ENCODE data around the gene ADI1.

ADI1 gene

DNA sequence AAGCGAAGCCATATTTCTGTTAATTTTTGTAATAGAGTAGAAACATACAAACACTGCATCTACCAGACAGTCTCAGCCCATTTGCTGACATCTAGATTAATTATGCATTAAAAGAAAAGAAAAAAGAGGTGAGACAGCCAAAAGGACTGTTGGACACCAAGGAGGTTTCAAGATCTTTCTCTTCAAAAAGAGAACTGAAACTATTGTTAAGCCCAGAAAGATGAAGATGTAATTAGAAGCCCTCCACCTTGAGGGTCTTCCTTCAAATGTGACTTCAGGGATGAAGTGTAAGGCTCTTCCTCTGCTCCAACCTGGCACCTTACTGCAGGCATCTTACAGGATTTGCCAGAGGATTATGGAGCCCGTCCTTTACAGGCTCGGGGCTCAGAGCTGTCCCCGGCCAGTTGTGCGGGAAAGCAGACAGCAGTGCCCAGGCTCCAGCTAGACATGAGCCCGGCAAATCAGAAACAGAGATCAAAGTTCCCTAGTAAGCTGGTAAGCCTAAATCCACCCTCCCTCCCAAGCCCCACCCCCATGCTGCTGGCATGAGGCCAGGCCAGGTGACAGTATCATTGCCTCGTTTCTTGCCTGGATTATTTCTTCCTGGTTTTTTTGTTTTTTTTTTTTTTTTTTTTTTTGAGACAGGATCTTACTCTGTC lies 38.9 kb downstream of the ADI1 start:
- no peak for DNase-seq (ENCODE audit: low read depth)

- no peak for DNase-seq (ENCODE audit: low read depth)
Observed at GRCh38 chr2:3479430-3480320, 39.7 kb downstream of the ADI1 start.

- no peak for DNase-seq (ENCODE audit: low read depth)
Observed at GRCh38 chr2:3478846-3479385, 40.4 kb downstream of the ADI1 start.

DNA sequence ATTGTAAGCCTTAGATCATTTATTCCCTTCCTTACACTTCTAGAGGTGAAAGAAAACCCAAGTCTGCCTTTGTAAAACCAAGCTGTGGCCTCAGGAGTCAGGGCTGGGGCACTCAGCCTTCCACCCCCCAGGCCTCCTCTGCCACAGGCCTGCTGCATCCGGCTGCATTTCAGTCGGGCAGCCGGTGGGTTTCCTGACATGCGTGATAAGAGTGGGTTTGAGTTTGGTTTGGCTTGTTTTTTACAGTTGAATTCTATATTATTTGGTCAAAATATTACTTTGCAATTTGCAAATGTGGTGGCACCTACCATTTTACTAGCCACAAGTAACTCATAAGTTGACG lies 42.4 kb downstream of the ADI1 start:
- DNase-seq (ENCODE audit: low read depth): no peak

DNA sequence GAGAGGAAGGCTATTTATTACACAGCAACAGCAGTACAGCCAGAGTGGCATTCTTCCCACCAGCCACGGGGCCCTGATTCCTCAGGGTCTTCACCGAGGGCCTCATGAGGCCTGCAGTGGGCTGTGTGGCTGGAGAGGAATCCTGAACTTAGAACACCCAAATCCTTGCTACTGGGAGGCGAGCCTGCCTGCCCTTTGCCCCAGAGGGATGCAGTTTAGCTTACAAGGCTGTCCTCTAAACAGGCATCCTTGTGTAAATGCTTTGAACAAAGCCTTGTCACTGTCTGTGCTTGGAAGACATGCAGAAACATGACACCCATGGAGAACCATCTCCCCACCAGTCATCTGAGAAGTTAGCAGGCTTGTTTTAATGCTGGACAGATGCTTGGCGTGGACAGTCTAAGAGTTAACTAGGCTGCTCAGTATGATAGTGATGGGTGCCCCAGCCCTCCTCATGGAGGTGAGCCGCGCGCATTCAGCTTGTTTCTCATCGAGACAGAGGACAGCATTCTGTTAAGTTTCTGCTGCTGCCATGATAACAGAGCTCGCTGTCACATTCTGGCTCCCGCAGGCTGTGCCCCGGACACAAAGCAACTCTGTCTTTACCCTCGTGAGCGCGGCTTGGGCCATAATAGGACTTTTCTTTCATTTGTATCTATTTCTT lies 42.9 kb downstream of the ADI1 start:
- no peak for DNase-seq (ENCODE audit: low read depth)

GRCh38 chr2:3475771-3476170 lies 43.6 kb downstream of the ADI1 start:
- DNase-seq (ENCODE audit: low read depth): no peak

DNA sequence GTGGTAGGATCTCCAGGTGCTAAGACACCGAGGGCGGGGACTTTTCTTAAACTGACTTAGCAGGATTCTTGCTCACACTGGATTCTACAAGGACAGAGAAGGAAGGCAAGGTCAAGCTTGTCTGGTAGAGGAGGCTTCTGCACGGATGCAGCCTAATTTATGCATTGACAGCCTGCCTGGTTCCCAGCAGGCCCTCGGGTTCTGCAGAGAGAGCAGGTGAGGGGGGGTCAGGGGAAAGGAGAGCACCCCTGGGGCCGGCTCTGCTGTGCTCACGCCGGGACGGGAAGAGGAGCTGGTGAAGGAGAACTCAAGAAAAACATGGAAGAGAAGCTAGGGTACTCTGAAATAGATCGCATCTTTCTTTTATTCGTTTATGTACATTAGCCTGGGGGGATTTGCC lies 46.4 kb downstream of the ADI1 start:
- no peak for DNase-seq (ENCODE audit: low read depth)

GRCh38 chr2:3472296-3472695 lies 47.0 kb downstream of the ADI1 start:
- DNase-seq (ENCODE audit: low read depth): no peak

DNA sequence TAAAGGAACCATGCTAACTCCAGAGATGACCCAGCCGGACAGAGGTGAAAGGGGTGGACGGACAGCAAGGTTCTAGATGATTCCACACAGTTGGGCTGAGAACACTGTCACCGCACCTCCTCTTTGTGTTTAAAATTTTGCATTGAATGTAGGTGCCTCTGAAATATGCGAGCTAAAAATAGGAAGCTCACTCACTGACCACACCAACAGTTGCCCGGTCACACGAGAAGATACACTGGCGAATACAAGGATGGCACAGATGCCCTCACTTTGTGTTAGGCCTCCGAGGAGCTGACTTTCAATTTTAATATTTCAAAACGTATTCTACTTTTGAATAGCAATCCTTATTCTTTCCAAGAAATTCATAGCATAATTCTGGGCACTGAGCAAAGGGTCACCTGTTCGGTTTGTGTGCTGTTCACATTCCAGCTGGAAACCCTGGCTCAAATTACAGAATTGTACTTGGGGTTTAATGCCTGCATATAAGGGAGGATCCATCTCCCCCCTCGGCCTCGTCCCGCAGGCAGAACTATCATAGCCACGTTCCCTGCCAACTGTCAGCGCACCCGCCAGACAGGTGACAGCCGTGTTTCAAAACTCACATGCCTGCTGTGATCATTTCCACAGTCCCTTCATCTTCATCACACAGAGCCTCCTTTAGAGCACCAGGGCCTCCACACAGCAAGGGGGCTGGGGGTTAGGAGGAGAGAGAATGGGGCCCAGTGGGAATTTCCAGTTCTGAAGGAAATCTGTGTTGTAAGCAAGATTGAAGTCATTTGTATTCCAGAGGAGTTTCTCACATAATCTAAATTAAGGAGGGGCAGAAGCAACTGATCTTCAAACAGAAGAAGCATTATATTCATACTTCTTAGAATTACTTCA lies 48.2 kb downstream of the ADI1 start:
- no peak for DNase-seq (ENCODE audit: low read depth)

GRCh38 chr2:3470166-3470651 lies 49.1 kb downstream of the ADI1 start:
- no peak for DNase-seq (ENCODE audit: low read depth)

DNA sequence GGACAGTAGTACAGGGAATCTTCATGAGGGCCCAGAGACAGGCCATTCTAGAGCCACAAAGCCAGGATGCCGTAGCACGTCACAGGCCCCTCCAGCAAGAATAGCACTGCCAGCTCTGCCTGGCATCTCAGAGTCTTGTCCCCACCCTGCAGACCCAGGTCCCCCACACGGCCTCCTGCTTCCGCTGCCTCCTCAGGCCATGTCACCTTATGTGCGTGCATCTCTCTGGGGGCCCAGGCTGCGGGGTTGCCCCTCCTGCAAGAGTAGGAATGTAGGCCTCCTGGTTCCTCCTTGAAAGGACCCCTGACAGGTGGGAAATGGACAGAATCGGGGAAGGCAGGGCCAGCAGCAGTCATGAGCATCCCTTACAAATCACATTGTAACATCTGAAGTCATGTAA lies 49.8 kb downstream of the ADI1 start:
- DNase-seq (ENCODE audit: low read depth): no peak

- no peak for DNase-seq (ENCODE audit: low read depth)
Observed at GRCh38 chr2:3468296-3468988, 50.9 kb downstream of the ADI1 start.

DNA sequence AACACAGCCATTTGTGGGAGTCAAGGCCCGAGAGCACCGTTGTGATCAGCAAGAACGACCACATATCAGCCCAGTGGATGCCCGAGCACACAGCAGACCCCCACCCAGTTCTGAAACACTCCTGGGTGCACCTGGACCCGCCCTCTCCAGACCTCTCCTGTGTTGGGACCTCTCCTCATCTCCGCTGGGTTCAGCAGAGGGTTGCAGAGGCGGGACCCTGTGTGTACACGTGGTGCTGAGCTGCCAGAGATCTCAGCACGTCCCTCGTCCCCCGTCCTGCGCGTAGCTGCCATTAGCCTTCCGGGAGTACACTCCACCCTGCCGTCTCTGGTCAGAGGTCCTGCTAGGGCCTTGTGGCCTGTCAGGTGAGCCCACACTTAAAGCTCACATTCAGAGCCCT lies 51.7 kb downstream of the ADI1 start:
- DNase-seq (ENCODE audit: low read depth): no peak

DNA sequence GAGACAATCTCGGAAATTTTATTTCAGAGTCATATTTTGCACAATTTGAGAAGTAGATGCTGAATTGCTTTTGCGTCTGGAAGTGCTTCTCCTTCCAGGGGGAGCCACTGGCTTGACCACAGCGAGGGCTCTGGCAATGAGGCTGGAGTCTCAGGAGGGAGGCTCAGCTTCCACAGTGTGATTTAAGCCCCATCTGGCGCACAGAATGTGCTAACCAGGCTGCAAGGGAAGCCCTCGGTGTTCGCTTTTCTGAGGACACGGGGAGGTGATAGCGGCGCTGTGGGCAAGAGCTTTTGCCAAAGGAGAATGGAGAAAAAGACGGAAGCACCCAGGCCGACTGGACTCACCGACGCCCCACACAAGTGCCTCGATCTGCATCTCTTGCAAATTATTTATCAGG lies 52.4 kb downstream of the ADI1 start:
- no peak for DNase-seq (ENCODE audit: low read depth)

DNA sequence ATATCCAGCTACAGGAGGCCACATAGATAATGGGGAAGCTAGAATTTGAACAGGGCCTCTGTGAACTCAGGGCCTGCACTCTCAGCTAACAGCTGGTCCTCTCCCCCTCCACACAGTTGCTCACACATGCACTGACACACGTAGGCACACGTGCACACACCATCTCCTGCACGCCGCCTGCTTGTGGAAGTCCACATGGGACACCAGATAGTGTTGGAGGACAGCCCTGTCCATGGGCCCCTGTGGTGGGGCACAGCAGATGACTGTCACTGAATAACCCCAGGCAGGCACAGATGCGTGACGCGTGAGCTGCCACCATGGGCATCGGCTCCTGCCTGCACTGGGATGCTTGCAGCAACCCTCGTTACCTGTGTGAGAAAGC lies 52.9 kb downstream of the ADI1 start:
- DNase-seq (ENCODE audit: low read depth): no peak

- no peak for DNase-seq (ENCODE audit: low read depth)
Observed at GRCh38 chr2:3465844-3466481, 53.4 kb downstream of the ADI1 start.

GRCh38 chr2:3465328-3465727 lies 54.0 kb downstream of the ADI1 start:
- DNase-seq (ENCODE audit: low read depth): no peak

- no peak for DNase-seq (ENCODE audit: low read depth)
Observed at GRCh38 chr2:3464401-3465005, 54.8 kb downstream of the ADI1 start.

DNA sequence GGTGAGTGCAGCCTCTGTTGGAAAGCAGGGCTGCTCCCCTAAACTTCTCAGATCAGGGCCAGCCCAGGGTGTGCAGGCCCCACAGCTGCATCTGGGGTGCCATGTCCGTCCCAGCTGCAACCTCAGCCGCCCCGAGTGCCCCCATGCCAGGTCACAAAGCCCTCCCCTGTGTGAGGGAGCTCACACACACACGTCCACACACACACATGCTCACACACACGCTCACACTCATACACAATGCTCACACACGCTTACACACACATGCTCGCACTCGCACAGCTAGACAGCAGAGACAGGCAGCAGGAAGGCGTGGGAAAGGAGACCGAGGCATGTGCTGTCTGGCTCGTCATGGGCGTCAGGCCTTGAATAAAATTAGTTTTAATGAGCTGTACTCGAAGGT lies 55.4 kb downstream of the ADI1 start:
- DNase-seq (ENCODE audit: low read depth): no peak

GRCh38 chr2:3463186-3463835 lies 56.0 kb downstream of the ADI1 start:
- DNase-seq (ENCODE audit: low read depth): no peak
